NOMO-1 (cell line): ENCODE data around the gene NHERF2.

Source experiments
- DNase-seq, 2 experiments: peaks; one replicate each; lab custom pipeline; 2025; ENCODE audit not compliant: unreplicated experiment in 2 of 2; lab: John Stamatoyannopoulos, UW

Gene NHERF2

DNA sequence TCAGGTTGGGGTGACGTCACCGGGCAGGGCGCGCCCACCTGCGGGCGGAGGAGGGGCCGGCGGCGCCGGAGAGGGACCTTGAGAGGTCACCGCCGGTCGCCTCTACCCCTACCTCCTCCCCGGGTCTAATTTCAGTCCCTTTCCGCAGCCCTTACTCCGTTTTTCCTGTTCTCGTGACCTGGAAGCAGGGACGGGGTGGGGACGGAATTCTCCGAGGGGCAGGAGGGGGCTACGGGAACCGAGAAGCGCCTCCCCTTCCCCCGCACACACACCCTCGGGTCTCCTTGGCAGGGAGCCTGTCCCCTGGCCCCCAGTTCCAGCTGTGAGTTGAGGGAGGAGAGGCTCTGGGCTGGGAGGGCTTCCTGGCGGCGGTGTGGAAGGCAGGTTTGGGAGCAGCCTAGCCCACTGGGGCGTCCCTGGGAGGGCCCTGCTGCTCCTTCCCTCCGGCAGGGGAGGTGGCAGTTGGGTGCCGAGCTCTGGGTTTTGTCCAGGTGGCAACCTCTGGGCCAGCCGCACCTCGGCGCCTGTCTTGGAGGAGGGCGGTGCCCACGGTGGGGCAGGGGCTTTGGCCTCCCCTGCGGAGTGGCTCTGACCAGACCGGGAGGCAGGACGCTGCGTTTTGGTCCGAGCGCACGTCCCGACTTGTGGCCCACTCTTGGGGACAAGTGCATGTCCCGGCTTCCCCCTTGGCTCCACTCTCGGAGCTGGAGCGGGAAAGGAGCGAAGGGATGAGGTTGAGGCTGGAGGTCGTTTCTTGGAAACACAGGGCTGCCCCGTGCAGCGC, 36.2 kb upstream of the NHERF2 start:
- no peak for DNase-seq

DNA sequence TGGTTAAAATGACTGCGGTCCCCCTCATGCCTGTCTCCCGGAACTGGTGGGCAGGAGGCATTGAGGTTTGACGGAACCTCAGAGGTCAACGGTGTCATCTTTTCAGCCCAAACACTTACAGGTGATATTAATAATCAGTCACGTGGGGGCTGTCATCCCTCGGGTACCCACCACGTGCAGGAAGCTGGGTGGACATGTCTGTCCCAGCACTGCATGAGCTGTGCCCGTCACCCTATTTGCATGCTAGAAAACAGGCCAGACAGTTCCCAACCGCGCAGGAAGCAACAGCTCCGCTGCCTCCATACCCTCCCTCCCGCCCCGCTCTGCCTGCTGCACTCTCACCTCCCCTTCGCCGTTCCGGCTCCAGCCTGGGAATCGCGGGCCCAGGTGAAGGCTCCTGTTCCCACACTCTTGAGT, 35.6 kb upstream of the NHERF2 start:
- DNase-seq = no peak

GRCh38 chr16:1991588-1991947, 35.1 kb upstream of the NHERF2 start:
- DNase-seq = no peak

DNA sequence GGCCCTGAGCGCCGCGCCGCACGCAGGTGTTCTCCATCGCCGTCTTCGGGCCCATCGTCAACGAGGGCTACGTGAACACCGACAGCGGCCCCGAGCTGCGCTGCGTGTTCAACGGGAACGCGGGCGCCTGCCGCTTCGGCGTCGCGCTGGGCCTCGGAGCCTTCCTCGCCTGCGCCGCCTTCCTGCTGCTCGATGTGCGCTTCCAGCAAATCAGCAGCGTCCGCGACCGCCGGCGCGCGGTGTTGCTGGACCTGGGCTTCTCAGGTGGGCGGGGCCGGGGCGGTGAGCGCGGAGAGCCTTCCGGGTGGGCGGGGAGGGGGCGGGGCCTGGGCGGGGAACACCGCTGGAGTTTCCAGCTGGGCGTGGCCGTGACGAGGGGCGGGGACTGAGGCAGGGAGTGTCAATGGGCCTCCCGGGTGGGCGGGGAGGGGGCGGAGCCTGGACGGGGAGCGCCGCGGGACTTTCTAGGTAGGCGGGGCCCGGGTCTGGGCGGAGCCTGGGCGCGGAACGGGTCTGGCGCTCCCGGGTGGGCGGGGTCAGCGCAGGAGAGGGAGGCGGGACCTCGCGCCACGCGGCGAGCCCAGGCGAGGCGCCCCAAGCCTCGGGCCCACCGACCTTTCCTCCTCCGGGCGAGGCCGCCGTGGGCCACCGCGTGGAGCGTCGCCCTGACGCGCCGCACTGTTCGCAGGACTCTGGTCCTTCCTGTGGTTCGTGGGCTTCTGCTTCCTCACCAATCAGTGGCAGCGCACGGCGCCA, 34.6 kb upstream of the NHERF2 start:
- DNase-seq = peak; percentile 73 to 88

GRCh38 chr16:1992704-1993317, 33.9 kb upstream of the NHERF2 start:
- DNase-seq = no peak

- no peak for DNase-seq
Observed at GRCh38 chr16:1993731-1994131, 33.0 kb upstream of the NHERF2 start.

DNA sequence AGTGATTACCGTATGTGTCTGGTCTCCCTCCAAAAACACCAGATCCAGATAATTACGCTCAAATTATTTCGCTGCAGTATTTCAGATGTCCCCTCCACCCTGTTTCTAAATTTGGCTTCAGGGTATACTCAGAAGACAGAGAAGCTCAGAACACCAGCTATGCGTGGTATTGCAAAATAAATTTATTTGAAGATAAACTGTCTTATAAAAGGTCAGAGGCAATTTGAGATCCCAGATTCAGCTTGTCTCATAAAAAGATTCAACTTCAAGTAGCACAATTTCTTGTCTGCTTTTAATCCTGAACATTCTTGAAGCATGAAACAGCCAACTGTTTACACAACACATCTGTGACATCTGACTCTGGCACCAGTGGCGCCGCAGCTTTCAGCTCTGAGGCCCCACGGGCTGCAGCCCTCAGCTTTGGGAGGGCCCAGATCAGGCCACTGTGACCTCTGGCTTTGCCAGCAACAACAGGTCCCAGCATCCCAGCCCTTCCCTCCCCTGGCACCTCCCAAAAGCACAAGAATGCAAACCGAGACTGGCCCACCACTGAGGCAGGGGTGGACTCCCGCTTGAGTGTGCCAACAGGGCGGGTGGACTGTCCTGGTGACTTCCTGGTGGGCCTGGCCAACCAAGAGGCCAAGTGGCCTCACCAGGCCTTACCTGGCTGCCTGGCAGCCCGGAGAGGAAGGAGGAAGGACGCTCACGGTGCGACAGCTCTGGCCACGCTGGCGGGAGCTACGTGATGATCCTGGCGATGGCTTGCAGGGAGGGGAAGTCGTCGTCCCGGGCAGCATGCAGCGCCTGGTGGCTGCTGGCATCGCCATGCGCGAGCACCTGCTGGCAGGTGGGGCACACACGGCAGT, 29.0 kb upstream of the NHERF2 start:
- no peak for DNase-seq

- no peak for DNase-seq
Observed at GRCh38 chr16:1998360-1998835, 28.3 kb upstream of the NHERF2 start.

- no peak for DNase-seq
Observed at GRCh38 chr16:1998852-1999801, 27.6 kb upstream of the NHERF2 start.

DNA sequence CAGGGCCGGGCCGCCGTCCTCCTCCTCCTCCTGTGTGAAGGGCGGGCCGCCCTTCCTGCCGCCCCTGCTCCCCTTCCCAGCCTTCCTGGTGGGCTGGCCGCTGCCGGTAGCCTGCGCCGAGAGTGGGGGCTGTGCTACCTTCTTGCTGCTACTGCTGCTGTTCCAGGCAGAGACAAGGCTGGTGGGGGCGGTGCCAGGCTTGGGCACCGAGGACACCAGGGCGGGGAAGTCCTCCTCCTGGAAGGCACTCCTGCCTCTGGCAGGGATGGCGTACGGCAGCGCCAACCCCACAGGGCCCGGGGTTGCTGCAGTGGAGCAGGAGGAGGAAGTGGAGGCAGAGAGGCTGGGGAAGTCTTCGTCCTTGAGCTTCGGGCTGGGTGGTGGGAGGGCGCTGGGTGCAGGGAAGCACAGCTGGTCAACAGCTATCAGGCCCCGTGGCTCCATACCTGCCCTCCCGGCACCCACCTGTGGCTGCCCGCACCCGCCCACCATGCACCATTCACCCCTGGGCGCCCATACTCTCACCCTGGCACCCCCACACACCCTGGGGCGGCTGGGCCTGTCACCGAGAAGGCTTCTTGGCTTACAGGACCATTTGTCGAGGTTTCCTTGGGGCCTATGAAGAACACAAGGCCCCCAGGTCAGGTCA, 26.7 kb upstream of the NHERF2 start:
- DNase-seq = no peak

- DNase-seq = no peak
Observed at GRCh38 chr16:2001035-2001434, 25.7 kb upstream of the NHERF2 start.

DNA sequence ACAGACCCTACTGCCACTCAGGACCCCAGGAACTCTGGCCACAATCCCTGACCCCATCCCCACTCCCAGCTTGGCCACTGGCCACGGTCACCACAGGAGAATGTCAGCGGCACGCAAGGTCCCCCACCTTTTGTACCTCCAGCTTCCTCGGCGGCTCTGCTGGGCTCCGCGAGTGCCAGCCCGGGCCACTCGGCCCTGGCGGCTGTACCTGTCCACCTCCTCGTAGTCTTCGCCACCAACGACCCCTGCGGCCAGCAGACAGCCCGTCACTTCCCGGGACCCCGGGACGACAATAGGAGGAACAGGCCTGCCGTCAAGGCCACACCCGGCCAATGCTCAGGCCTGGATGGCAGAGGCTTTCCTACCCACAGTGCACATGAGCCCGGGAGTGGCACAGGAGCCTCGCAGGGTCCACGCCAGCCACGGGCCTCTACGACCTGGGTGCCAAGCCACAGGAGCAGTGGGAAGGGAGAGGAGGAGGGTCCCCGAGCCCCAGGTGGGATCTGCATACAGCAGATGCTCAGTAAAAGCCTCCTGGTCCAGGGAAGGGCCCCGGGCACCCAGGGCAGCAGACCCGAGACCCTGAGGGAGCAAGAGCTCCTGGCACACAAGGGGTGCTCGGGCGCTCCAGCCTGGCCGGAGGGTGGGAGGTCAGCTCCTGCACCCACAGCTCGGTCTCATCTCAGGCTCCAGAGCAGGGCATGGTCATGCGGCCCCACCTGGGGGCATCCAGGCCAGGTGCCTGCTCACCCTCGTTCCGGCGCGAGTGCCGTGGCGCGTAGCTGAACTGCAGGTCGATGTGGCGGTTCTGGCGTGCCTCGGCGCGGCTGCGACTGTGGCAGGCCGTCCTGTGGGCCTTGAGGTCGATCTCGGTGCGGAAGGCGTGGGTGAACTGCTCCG, 25.0 kb upstream of the NHERF2 start:
- no peak for DNase-seq

DNA sequence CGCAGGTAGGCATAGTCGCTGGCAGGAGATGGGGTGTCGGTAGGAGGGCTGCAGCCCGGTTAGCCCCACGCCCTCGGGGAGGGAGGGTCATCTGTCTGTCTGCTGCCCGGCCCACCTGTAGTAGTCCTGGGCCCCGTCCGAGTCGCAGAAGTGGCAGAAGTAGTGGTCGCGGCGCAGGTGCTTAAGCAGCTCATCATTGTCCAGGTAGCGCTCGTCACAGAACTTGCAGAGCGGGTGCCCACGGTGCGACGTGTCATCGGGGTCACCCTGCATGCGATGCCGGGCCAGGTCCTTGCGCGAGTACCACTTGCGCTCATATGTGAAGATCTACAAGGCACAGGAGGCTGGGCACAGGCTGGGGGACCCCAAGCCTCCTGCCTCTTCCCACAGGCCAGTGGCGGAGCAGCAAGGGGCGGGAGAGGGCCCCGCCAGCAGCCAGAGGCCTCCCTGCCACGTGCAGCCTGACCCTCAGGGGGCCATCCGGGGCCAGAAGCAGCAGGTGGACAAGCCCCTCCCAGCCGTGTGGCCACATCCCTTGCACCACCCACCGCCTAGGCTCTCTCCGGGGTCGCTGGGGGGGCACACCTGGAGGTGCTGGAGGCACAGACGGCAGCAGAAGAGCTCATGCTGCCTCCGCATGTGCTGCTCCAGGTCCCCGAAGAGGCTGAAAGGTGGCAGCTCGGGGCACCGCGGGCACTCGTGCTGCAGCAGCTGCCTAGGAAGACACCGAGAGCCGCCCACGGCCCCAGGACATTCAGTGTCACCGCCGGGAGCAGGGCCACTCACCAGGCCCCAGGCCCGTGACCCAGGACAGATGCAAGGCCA, 24.1 kb upstream of the NHERF2 start:
- DNase-seq = no peak

GRCh38 chr16:2003231-2003826, 23.4 kb upstream of the NHERF2 start:
- DNase-seq = no peak

DNA sequence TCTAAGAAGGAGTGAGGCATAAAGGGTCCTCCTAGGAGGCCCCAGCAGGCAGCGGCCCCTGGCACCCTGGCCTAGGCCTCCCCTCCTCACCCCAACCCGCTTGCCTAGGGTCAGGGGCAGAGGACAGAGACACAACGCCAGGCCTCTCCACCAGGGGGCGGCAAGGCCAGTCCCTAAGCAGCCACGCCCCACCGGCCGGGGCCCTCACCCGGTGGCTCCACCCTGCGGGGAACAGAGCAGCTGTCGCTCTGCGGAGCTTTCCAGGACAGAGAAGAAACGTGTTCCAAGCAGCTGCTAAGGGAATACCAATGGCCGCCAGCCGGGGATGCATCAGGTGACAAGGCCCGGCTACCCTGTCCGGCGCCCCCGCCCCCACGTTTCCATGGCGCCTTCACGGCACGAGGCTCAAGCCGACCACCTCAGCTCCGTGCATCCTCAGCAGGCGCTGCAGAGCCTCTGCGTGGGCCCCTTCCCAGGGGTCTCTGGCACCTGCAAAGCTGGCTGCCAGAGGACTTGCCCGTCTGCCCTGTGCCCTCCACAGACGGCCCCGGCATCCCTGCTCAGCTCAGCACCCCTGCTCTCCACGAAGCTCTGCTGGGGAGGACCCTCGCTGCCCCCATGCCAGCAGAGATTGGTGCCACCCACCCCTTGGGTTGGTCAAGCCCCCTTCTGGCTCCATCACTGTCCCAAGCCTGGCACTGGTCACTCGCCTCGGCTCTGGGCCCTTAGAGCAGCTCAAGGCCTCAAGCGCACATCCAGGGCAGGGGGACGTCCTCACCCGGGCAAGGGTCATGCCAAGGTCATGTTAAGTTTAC, 22.7 kb upstream of the NHERF2 start:
- peak; percentile 77 to 83 for DNase-seq
